Upper lobe of left lung (tissue), 6 donors: ENCODE measurements around the gene TENM4. TPM values are rescaled to one million over a fixed set of nuclear protein-coding genes. Genes with fewer than 3 reads are reported as not detected.

Source experiments
- ATAC-seq, 2 donors: fragments of 200-7000 bp; cut with Tn5 transposase; one replicate each; pipeline ENCODE4 v1.9.1; 2022; ENCODE audit warnings: mild to moderate bottlenecking in 2 of 2, moderate library complexity in 2 of 2; ENCODE audit not compliant: low FRiP score in 2 of 2
- DNase-seq, 2 donors: peaks; one replicate each; pipeline ENCODE4 v3.0.0-alpha.2; 2019 to 2020
- H3K27ac ChIP-seq, 4 donors: fragments of 200-600 bp; sonication (generic); one replicate each; pipeline ENCODE4 v1.5.1; 2016 to 2019
- H3K27me3 ChIP-seq, 4 donors: fragments of 200-600 bp; sonication (generic); one replicate each; pipeline ENCODE4 v1.5.1; 2017 to 2019
- H3K36me3 ChIP-seq, 4 donors: fragments of 200-600 bp; sonication (generic); one replicate each; pipeline ENCODE4 v1.5.1; 2016 to 2019
- H3K4me1 ChIP-seq, 4 donors: fragments of 200-600 bp; sonication (generic); one replicate each; pipeline ENCODE4 v1.5.1; 2018 to 2019
- H3K4me3 ChIP-seq, 4 donors: fragments of 200-600 bp; sonication (generic); one replicate each; pipeline ENCODE4 v1.5.1; 2017 to 2019; ENCODE audit warnings: mild to moderate bottlenecking in 2 of 4, moderate library complexity in 1 of 4
- H3K9me3 ChIP-seq, 4 donors: fragments of 200-600 bp; sonication (generic); one replicate each; pipeline ENCODE4 v1.5.1; 2018 to 2019
- CTCF ChIP-seq, 6 experiments: fragments of 450-650 bp in 4 of 6; fragments of 200-600 bp in 2 of 6; sonication (generic) in 2 of 6; IDR thresholded peaks; one replicate each; pipeline ENCODE4 v1.5.1; 2016 to 2019; ENCODE audit warnings: antibody characterized with exemption in 6 of 6
- EP300 ChIP-seq, 4 donors: sonication (generic); formaldehyde crosslinking; IDR thresholded peaks; one replicate each; pipeline ENCODE4 v1.5.1; 2017; ENCODE audit warnings: antibody characterized with exemption in 4 of 4, control low read depth in 2 of 4
- POLR2A ChIP-seq, 4 donors: fragments of 450-650 bp; IDR thresholded peaks; one replicate each; pipeline ENCODE4 v1.5.1; 2016 to 2017; ENCODE audit warnings: antibody characterized with exemption in 4 of 4, mild to moderate bottlenecking in 2 of 4
- POLR2AphosphoS5 ChIP-seq, 2 donors: sonication (generic); formaldehyde crosslinking; IDR thresholded peaks; one replicate each; pipeline ENCODE4 v1.5.1; 2017; ENCODE audit warnings: antibody characterized with exemption in 2 of 2
- WGBS, 2 donors: methylation state at CpG; one replicate each; pipeline ENCODE4 v1.1.5; 2017 to 2018; 5-methylcytosine and 5-hydroxymethylcytosine counted together
- total RNA-seq, 6 donors: library from RNA; depleted of rRNA in 4 of 6; stranded (reverse); fragments of >200 nt in 4 of 6; gene quantifications; one replicate each; pipeline versions ENCODE4 v1.1.0 to v1.2.1, GENCODE V29; 2016 to 2021
- donor health status: DM: no; HTN: no; CAD: no; lungs with moderate emphysema.
- donor health status: DM: no; HTN: yes; CAD: no; lungs with severe emphysema.

TENM4 gene
- total RNA-seq, 6 donors from 2014 or later = 0.11 to 20.0 (median 3.7) TPM

DNA sequence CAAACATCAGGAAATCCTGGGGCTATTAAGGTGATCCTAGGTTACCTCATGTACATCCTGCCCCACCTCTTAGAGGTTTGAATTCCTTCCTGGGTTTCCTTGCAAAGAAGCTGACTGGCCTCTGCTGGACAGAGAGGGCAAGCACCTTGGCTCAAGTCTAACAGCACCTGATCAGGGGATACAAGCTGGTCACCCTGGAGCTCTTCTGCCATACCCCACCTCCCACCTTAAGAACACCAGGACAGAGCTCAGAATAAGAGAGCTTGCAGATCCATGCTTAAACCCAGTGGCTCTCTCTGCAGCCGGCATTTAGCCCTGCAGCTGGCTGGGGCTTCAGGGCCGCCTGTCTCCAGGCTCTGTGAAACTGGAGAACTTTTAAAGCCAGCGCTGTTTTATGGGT lies 479.6 kb downstream of the TENM4 start:
- TF ChIP-seq EP300 (IDR thresholded peaks at IDR 0.05) = no peak
- no peak for TF ChIP-seq POLR2AphosphoS5 (IDR thresholded peaks at IDR 0.05)
- no peak for TF ChIP-seq POLR2A (IDR thresholded peaks at IDR 0.05)
- peak in 5 of 6 experiments; percentile 33 to 71 (median 63) for TF ChIP-seq CTCF (IDR thresholded peaks at IDR 0.05)

DNA sequence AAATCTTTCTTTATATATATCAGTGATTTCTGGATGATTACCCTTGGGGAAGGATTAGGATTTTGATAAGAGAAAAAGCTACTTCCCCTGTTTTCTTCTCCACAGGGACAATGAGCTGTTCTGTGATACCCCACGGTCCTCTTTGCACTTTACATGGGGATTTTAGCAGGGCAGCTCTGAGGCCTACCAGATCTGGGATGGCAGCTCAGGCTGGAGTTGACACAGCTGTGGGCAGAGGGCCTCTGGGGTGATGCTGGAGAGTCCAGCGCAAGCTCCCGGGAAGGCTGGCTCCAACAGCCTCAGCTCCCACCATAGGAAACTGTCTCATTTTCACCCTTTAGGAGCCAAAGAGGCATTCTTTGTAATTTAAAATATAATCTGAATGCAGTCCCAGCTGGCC lies 482.4 kb downstream of the TENM4 start:
- Histone ChIP-seq H3K36me3 (no peaks in the 10 kb centered on the region), H3K4me1 (peaks cover 0 to 10% (median 2%) of the 10 kb centered on the region in 4 donors), H3K27ac (no peak overlapping the region), H3K9me3 (no peaks in the 10 kb centered on the region), H3K4me3 (no peak overlapping the region), H3K27me3 (no peaks in the 10 kb centered on the region)
- 69 to 88% methylated on average over 2 to 3 of the region's 3 CpGs for WGBS, 2 donors
- no peak for TF ChIP-seq POLR2A (IDR thresholded peaks at IDR 0.05)
- no peak for TF ChIP-seq CTCF (IDR thresholded peaks at IDR 0.05)
- no peak for TF ChIP-seq POLR2AphosphoS5 (IDR thresholded peaks at IDR 0.05)
- no peak for TF ChIP-seq EP300 (IDR thresholded peaks at IDR 0.05)
- DNase-seq = no peak
- peak in 1 of 2 donors; percentile 13 for ATAC-seq

More for the DNA sequence above, 479.6 kb downstream of the TENM4 start:
- Histone ChIP-seq H3K9me3 (no peaks in the 10 kb centered on the region), H3K27ac (no peak overlapping the region), H3K36me3 (no peaks in the 10 kb centered on the region), H3K4me3 (no peak overlapping the region), H3K4me1 (peaks cover 0 to 10% (median 2%) of the 10 kb centered on the region in 4 donors), H3K27me3 (no peaks in the 10 kb centered on the region)
- DNase-seq (peak; percentile 27 to 48), ATAC-seq (peak; percentile 62 to 66)
- 38 to 47% methylated on average over 1 to 3 of the region's 3 CpGs for WGBS, 2 donors

GRCh38 chr11:78957476-78958245 lies 483.2 kb downstream of the TENM4 start:
- Histone ChIP-seq H3K4me3 (no peak overlapping the region), H3K27ac (no peak overlapping the region), H3K27me3 (no peaks in the 10 kb centered on the region), H3K4me1 (peaks cover 0 to 10% (median 2%) of the 10 kb centered on the region in 4 donors), H3K36me3 (no peaks in the 10 kb centered on the region), H3K9me3 (no peaks in the 10 kb centered on the region)
- no peak for DNase-seq
- WGBS, 2 donors = 78 to 79% methylated on average over 5 of the region's 5 CpGs
- TF ChIP-seq CTCF (IDR thresholded peaks at IDR 0.05) (no peak), POLR2AphosphoS5 (IDR thresholded peaks at IDR 0.05) (no peak), POLR2A (IDR thresholded peaks at IDR 0.05) (no peak), EP300 (IDR thresholded peaks at IDR 0.05) (no peak)
- ATAC-seq = no peak

DNA sequence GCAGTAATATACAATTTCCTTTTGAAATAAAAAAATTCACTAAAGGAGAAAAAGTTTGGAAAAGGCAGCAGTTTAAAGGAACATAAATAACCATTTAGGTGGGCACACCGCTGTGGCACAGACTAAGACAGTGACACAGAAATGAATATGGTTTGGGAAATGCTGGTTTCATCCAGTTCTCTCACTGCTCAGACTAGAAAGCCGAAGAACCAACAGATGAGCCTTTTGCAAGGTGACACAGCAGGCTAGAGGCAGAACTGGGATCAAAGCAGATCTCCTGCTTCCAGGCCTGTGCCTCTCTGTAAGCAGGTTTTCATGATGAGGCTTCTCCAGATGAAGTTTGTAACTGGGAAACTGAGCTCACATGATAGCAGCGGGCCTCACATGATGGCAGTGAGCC lies 486.1 kb downstream of the TENM4 start:
- ATAC-seq (no peak), DNase-seq (no peak)
- H3K36me3 ChIP-seq = no peaks in the 10 kb centered on the region
- H3K27ac ChIP-seq = no peak overlapping the region
- no peaks in the 10 kb centered on the region for H3K27me3 ChIP-seq
- no peak overlapping the region for H3K4me3 ChIP-seq
- TF ChIP-seq POLR2AphosphoS5 (IDR thresholded peaks at IDR 0.05) (no peak), CTCF (IDR thresholded peaks at IDR 0.05) (no peak), EP300 (IDR thresholded peaks at IDR 0.05) (no peak), POLR2A (IDR thresholded peaks at IDR 0.05) (no peak)
- WGBS, 2 donors = 90 to 93% methylated on average over 3 of the region's 3 CpGs
- H3K9me3 ChIP-seq = no peaks in the 10 kb centered on the region
- no peaks in the 10 kb centered on the region for H3K4me1 ChIP-seq

- DNase-seq (no peak), ATAC-seq (no peak)
- 39 to 40% methylated on average over 2 of the region's 2 CpGs for WGBS, 2 donors
- no peak overlapping the region for H3K4me3 ChIP-seq
- no peaks in the 10 kb centered on the region for H3K9me3 ChIP-seq
- H3K27ac ChIP-seq = no peak overlapping the region
- no peaks in the 10 kb centered on the region for H3K27me3 ChIP-seq
- H3K4me1 ChIP-seq = no peaks in the 10 kb centered on the region
- TF ChIP-seq POLR2AphosphoS5 (IDR thresholded peaks at IDR 0.05) = no peak
- no peak for TF ChIP-seq EP300 (IDR thresholded peaks at IDR 0.05)
- TF ChIP-seq POLR2A (IDR thresholded peaks at IDR 0.05) = no peak
- no peak for TF ChIP-seq CTCF (IDR thresholded peaks at IDR 0.05)
- no peaks in the 10 kb centered on the region for H3K36me3 ChIP-seq
These were observed 486.6 kb downstream of the TENM4 start for GRCh38 chr11:78954261-78954660.
